ENCODE data around the gene MRPL32. TPM values are rescaled to one million over a fixed set of nuclear protein-coding genes. Genes with fewer than 3 reads are reported as not detected.

MRPL32 gene
- total RNA-seq, 1 donor from 2014 or later = 65.5 TPM

DNA sequence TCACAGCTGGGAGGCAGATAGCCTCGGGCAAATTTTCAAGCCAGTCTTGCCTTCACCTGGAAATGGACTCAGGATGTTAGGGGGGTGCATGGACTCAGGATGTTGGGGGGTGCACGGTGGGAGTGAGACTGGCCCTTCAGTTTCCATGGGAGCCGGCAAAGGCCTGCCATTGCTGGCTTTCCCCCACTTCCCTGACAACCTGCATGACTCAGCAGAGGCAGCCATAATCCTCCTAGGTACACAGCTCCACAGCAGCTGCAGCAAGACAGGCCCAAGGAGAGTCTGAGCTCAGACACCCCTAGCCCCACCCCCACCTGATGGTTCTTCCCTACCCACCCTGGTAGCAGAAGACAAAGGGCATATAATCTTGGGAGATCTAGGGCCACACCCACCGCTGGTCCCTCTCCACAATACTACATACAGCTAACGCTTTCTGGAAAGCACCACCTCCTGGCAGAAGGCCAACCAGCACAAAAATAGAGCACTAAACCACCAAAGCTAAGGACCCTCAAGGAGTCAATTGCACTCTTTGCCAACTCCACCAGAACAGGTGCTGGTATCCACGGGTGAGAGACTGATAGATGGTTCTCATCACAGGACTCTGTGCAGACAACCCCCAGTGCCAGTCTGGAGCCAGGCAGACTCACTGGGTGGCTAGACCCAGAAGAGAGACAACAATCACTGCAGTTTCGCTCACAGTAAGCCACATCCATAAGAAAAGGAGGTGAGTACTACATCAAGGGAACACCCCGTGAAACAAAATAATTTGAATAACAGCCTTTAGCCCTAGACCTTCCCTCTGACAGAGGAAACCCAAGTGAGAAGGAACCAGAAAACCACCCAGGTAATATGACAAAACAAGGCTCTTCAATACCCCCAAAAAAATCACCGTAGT, 38.6 kb upstream of the MRPL32 start:
- DNase-seq = no peak
- Histone ChIP-seq H3K9me3 (replicated peaks) (peaks cover 4% of the 10 kb centered on the region), H3K27ac (replicated peaks) (no peak overlapping the region), H3K27me3 (ENCODE audit: low read depth) (no peaks in the 10 kb centered on the region), H3K36me3 (no peaks in the 10 kb centered on the region), H3K4me3 (no peak overlapping the region), H3K4me1 (peaks cover 12% of the 10 kb centered on the region)
- no peak for TF ChIP-seq CTCF (IDR thresholded peaks at IDR 0.05; ENCODE audit: borderline replicate concordance)
- intact Hi-C loops (cut with micrococcal nuclease) = no loop called here

- no peak overlapping the region for H3K27ac ChIP-seq (replicated peaks)
- no peaks in the 10 kb centered on the region for H3K4me1 ChIP-seq
- H3K4me3 ChIP-seq = no peak overlapping the region
- H3K36me3 ChIP-seq = no peaks in the 10 kb centered on the region
- no peaks in the 10 kb centered on the region for H3K27me3 ChIP-seq (ENCODE audit: low read depth)
- intact Hi-C loops (cut with micrococcal nuclease) = no loop called here
- H3K9me3 ChIP-seq (replicated peaks) = no peaks in the 10 kb centered on the region
- no peak for TF ChIP-seq CTCF (IDR thresholded peaks at IDR 0.05; ENCODE audit: borderline replicate concordance)
- DNase-seq = no peak
These were observed 31.3 kb upstream of the MRPL32 start for GRCh38 chr7:42900842-42901241.

GRCh38 chr7:42902331-42902730, 29.8 kb upstream of the MRPL32 start:
- Histone ChIP-seq H3K36me3 (no peaks in the 10 kb centered on the region), H3K27ac (replicated peaks) (no peak overlapping the region), H3K4me3 (no peak overlapping the region), H3K4me1 (no peaks in the 10 kb centered on the region), H3K9me3 (replicated peaks) (no peaks in the 10 kb centered on the region), H3K27me3 (ENCODE audit: low read depth) (no peaks in the 10 kb centered on the region)
- intact Hi-C loops (cut with micrococcal nuclease) = no loop called here
- TF ChIP-seq CTCF (IDR thresholded peaks at IDR 0.05; ENCODE audit: borderline replicate concordance) = no peak
- no peak for DNase-seq

GRCh38 chr7:42906181-42906580, 26.0 kb upstream of the MRPL32 start:
- Histone ChIP-seq H3K36me3 (no peaks in the 10 kb centered on the region), H3K4me1 (peaks cover 25% of the 10 kb centered on the region), H3K27me3 (ENCODE audit: low read depth) (no peaks in the 10 kb centered on the region), H3K9me3 (replicated peaks) (no peaks in the 10 kb centered on the region), H3K4me3 (no peak overlapping the region), H3K27ac (replicated peaks) (no peak overlapping the region)
- TF ChIP-seq CTCF (IDR thresholded peaks at IDR 0.05; ENCODE audit: borderline replicate concordance) = no peak
- no peak for DNase-seq
- intact Hi-C loops (cut with micrococcal nuclease) = no loop called here

DNA sequence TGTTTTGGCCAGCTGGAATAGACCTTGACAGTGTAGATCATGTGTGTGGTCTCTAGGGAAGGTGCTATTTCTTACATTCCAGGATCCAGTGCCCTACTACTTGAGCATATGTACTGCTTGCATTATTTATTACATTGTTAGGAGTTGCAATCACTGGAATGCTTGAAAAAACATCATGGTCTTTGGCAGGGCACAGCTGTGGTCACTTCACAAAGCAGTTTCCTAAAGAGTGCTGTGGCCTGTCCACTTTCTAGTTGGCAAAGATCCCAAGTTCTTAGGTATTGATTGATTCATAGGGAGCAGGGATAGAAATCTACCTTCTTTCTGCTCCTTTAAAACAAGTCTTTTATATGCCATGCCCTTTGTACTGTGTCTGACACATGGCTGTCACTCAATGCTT, 24.9 kb upstream of the MRPL32 start:
- Histone ChIP-seq H3K4me3 (no peak overlapping the region), H3K4me1 (peaks cover 33% of the 10 kb centered on the region), H3K9me3 (replicated peaks) (no peaks in the 10 kb centered on the region), H3K36me3 (no peaks in the 10 kb centered on the region), H3K27me3 (ENCODE audit: low read depth) (no peaks in the 10 kb centered on the region), H3K27ac (replicated peaks) (no peak overlapping the region)
- no peak for TF ChIP-seq CTCF (IDR thresholded peaks at IDR 0.05; ENCODE audit: borderline replicate concordance)
- no peak for DNase-seq
- intact Hi-C loops (cut with micrococcal nuclease) = no loop called here
